Measurements from ENCODE around the gene GALK2. TPM values are rescaled to one million over a fixed set of nuclear protein-coding genes. Genes with fewer than 3 reads are reported as not detected.
"Not testable (repeated sequence)": the region's sequence is repeated elsewhere in the genome, so short reads cannot be mapped to it uniquely, and the experiment has no call there.

The GALK2 gene
- total RNA-seq, 1 donor from 2014 or later = 10.0 TPM

DNA sequence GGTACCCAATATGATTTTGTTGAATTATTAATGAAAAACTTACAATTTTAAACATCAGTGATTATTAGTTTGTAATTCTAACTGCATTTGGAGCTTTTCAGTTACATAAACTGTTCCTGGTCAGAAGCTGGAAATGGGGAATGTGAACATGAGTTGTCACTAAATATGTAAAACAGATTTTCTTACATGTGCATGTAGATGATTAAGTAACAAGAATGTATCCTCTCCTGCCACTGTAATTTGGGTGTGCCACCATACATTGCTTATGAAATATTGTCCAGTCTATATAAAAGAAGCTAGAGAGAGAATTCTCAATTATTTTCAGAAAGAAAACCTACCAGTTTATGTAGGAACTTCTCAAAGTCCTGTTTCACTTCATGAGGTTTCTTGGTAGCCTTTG is 161.4 kb downstream of the GALK2 start:
- Histone ChIP-seq H3K27me3 (no peaks in the 10 kb centered on the region), H3K9me3 (no peaks in the 10 kb centered on the region), H3K27ac (no peak overlapping the region), H3K4me1 (no peaks in the 10 kb centered on the region), H3K36me3 (no peaks in the 10 kb centered on the region), H3K4me3 (no peak overlapping the region)
- intact Hi-C loops (cut with DNase I) = no loop called here
- TF ChIP-seq, protein P1, sequence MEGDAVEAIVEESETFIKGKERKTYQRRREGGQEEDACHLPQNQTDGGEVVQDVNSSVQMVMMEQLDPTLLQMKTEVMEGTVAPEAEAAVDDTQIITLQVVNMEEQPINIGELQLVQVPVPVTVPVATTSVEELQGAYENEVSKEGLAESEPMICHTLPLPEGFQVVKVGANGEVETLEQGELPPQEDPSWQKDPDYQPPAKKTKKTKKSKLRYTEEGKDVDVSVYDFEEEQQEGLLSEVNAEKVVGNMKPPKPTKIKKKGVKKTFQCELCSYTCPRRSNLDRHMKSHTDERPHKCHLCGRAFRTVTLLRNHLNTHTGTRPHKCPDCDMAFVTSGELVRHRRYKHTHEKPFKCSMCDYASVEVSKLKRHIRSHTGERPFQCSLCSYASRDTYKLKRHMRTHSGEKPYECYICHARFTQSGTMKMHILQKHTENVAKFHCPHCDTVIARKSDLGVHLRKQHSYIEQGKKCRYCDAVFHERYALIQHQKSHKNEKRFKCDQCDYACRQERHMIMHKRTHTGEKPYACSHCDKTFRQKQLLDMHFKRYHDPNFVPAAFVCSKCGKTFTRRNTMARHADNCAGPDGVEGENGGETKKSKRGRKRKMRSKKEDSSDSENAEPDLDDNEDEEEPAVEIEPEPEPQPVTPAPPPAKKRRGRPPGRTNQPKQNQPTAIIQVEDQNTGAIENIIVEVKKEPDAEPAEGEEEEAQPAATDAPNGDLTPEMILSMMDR (IDR thresholded peaks at IDR 0.05) = no peak
- DNase-seq (ENCODE audit: low spot score in 2 of 2) = no peak

DNA sequence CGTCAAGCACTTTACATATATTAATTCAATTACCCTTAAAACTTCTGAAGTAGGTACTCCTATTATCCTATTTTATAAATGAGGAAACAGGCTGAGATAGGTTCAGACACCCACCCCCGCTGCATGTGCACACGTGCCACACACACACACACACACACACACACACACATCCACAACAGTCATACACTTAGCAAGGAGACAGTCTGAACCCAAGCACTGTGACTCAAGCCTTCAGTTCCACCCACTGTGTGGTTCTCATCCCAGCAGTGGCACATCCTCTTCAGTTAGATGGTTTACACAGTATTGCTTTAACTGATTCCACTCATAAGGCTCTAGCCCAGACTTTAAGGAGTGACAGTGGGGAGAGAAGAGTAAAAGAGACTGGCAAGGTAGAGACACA is 161.9 kb downstream of the GALK2 start:
- Histone ChIP-seq H3K36me3 (no peaks in the 10 kb centered on the region), H3K4me1 (no peaks in the 10 kb centered on the region), H3K27ac (no peak overlapping the region), H3K9me3 (no peaks in the 10 kb centered on the region), H3K27me3 (no peaks in the 10 kb centered on the region), H3K4me3 (no peak overlapping the region)
- TF ChIP-seq, protein P1 (IDR thresholded peaks at IDR 0.05) = no peak
- intact Hi-C loops (cut with DNase I) = no loop called here
- no peak for DNase-seq (ENCODE audit: low spot score in 2 of 2)

DNA sequence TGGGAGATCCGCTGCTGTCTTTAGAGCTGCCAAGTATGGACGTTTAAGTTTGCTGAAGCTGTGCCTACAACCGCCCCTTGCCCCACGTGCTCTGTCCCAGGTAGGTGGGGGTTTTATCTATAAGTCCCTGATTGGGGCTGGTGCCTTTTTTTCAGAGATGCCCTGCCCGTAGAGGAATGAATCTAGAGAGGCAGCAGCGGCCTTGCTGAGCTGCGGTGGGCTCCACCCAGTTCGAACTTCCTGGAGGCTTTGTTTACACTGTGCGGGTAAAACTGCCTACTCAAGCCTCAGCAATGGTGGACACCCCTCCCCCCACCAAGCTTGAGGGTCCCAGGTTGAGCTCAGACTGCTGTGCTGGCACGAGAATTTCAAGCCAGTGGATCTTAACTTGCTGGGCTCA is 169.6 kb downstream of the GALK2 start:
- H3K4me3 ChIP-seq = no peak overlapping the region
- intact Hi-C loops (cut with DNase I) = no loop called here
- DNase-seq (ENCODE audit: low spot score in 2 of 2) = no peak
- no peaks in the 10 kb centered on the region for H3K27me3 ChIP-seq
- H3K27ac ChIP-seq = no peak overlapping the region
- H3K4me1 ChIP-seq = no peaks in the 10 kb centered on the region
- TF ChIP-seq, protein P1 (IDR thresholded peaks at IDR 0.05) = no peak
- peaks cover 0 to 22% of the 10 kb centered on the region in 2 donors for H3K9me3 ChIP-seq
- peaks cover 0 to 14% of the 10 kb centered on the region in 2 donors for H3K36me3 ChIP-seq

- DNase-seq (ENCODE audit: low spot score in 2 of 2) = no peak
- Histone ChIP-seq H3K9me3 (peaks cover 0 to 22% of the 10 kb centered on the region in 2 donors), H3K27ac (no peak overlapping the region), H3K36me3 (peaks cover 0 to 14% of the 10 kb centered on the region in 2 donors), H3K4me3 (no peak overlapping the region), H3K27me3 (no peaks in the 10 kb centered on the region), H3K4me1 (no peaks in the 10 kb centered on the region)
- TF ChIP-seq, protein P1 (IDR thresholded peaks at IDR 0.05) = no peak
- intact Hi-C loops (cut with DNase I) = no loop called here
Measured at GRCh38 chr15:49343546-49343945, 173.5 kb downstream of the GALK2 start.

DNA sequence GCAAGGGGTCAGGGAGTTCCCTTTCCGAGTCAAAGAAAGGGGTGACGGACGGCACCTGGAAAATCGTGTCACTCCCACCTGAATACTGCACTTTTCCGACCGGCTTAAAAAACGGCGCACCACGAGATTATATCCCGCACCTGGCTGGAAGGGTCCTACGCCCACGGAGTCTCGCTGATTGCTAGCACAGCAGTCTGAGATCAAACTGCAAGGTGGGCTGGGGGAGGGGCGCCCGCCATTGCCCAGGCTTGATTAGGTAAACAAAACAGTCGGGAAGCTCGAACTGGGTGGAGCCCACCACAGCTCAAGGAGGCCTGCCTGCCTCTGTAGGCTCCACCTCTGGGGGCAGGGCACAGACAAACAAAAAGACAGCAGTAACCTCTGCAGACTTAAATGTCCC is 184.4 kb downstream of the GALK2 start:
- H3K4me3 ChIP-seq; H3K4me1 ChIP-seq; DNase-seq (ENCODE audit: low spot score in 2 of 2); H3K27ac ChIP-seq; H3K36me3 ChIP-seq; H3K27me3 ChIP-seq; intact Hi-C loops (cut with DNase I): not testable (repeated sequence)
- peaks cover 4 to 19% of the 10 kb centered on the region in 2 donors for H3K9me3 ChIP-seq

DNA sequence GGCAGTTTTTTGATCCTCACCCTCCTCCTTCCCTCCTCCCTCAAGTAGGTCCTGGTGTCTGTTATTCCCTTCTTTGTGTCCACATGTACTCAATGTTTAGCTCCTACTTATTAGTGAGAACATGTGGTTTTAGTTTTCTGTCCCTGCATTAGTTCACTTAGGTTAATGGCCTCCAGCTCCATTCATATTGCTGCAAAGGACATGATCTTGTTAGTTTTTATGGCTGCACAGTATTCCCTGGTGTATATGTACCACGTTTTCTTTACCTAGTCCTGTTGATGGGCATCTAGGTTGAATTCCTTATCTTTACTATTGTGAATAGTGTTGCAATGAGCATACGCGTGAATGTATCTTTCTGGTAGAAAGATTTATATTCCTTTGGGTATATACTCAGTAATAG is 191.3 kb downstream of the GALK2 start:
- no peaks in the 10 kb centered on the region for H3K4me1 ChIP-seq
- no peaks in the 10 kb centered on the region for H3K27me3 ChIP-seq
- H3K9me3 ChIP-seq = peaks cover 0 to 8% of the 10 kb centered on the region in 2 donors
- TF ChIP-seq, protein P1 (IDR thresholded peaks at IDR 0.05) = no peak
- H3K36me3 ChIP-seq = no peaks in the 10 kb centered on the region
- intact Hi-C loops (cut with DNase I) = no loop called here
- DNase-seq (ENCODE audit: low spot score in 2 of 2) = no peak
- H3K4me3 ChIP-seq = no peak overlapping the region
- H3K27ac ChIP-seq = no peak overlapping the region
